SKM-1 treated with dmso at 0.1 percent for 144 hours (cell line): Measurements from ENCODE around the gene DDX41.

Experiments
- DNase-seq: peaks from one replicate; lab custom pipeline; 2025; ENCODE audit not compliant: unreplicated experiment; lab: John Stamatoyannopoulos, UW

The DDX41 gene

GRCh38 chr5:177470759-177471536 lies 45.8 kb downstream of the DDX41 start:
- no peak for DNase-seq

- no peak for DNase-seq
Measured at GRCh38 chr5:177469750-177470525, 46.8 kb downstream of the DDX41 start.

- no peak for DNase-seq
Measured at GRCh38 chr5:177468685-177469628, 47.8 kb downstream of the DDX41 start.

DNA sequence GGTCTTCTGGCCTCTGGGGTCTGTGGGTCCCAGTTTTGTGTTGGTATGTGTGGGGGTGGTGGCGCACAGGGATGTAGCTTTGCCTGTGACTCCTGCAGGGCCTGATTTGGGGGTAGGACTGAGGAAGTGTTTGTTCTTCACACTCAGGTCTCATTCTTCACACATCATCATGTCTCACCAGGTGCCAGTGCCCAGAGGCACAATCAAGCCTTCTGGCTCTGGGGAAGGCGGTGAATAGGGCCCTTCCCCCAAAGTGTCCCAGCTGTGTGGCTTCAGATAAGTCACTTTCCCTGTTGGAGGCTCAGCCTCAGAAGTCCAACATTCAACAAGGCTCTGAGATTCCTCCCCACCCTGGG lies 48.5 kb downstream of the DDX41 start:
- no peak for DNase-seq

GRCh38 chr5:177467436-177467835 lies 49.3 kb downstream of the DDX41 start:
- no peak for DNase-seq

GRCh38 chr5:177466861-177467260 lies 49.9 kb downstream of the DDX41 start:
- DNase-seq: no peak

GRCh38 chr5:177465044-177465443 lies 51.7 kb downstream of the DDX41 start:
- DNase-seq: no peak

DNA sequence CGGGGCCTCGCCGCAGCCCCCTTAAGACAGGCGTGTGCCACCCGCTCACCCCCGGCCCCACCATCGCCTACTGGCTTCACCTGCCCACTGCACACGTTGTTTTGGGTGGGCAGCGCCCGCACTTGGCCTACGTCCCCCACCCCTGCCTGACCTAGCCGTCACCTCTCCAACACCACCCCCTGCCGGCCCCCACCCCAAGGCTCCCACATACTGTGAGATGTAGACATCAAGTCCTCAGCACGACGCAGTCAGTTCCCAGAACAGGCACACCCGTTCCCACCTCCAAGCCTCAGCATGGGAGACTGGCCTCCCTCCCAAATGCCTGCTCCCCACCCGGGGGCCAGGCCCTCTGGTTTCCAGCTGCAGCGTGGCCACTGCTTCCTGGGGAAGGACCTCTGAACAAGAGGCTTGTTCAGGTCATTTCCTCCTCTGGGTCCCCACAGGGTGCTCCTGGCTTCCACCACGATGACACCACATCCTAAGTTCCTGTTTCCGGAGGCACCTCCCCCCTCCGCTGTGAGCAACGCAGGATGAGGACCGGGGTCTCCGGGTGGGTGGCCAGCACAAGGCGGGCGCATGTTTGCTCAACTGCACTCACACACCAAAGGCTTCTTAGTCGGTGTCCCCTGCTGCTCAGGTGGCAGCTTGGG lies 54.6 kb downstream of the DDX41 start:
- DNase-seq: peak; percentile 86
